ENCODE results near the gene CLEC16A.

- TF ChIP-seq CTCF (IDR thresholded peaks at IDR 0.05) (no peak), POLR2A (IDR thresholded peaks at IDR 0.05) (no peak), POLR2AphosphoS5 (IDR thresholded peaks at IDR 0.05) (peak; percentile 9)
Observed at GRCh38 chr16:11016993-11017392, 72.6 kb downstream of the CLEC16A start.

Measured in gastroesophageal sphincter (tissue), 3 donors.